HG03432 (cell line): Measurements from ENCODE around the gene PTCRA.
"Not testable (repeated sequence)": the region's sequence is repeated elsewhere in the genome, so short reads cannot be mapped to it uniquely, and the experiment has no call there.

Experiments used
- ATAC-seq: cut with Tn5 transposase; IDR thresholded peaks from one replicate; pipeline ENCODE4 v1.9.1; 2021; ENCODE audit warnings: mild to moderate bottlenecking, moderate library complexity; ENCODE audit not compliant: unreplicated experiment

PTCRA gene

GRCh38 chr6:42938987-42939809 lies 23.3 kb downstream of the PTCRA start:
- no peak for ATAC-seq

- no peak for ATAC-seq
Measured at GRCh38 chr6:42939810-42940167, 23.9 kb downstream of the PTCRA start.

GRCh38 chr6:42940493-42941045 lies 24.7 kb downstream of the PTCRA start:
- no peak for ATAC-seq

GRCh38 chr6:42941356-42941755 lies 25.5 kb downstream of the PTCRA start:
- ATAC-seq, result not testable (repeated sequence)

GRCh38 chr6:42942444-42942843 lies 26.6 kb downstream of the PTCRA start:
- ATAC-seq, result no peak

- ATAC-seq, result no peak
Measured at GRCh38 chr6:42947950-42948349, 32.1 kb downstream of the PTCRA start.

GRCh38 chr6:42952389-42952788 lies 36.5 kb downstream of the PTCRA start:
- no peak for ATAC-seq

- not testable (repeated sequence) for ATAC-seq
Measured at GRCh38 chr6:42954405-42954804, 38.6 kb downstream of the PTCRA start.

GRCh38 chr6:42958125-42958524 lies 42.3 kb downstream of the PTCRA start:
- ATAC-seq, result no peak

GRCh38 chr6:42959917-42960242 lies 44.0 kb downstream of the PTCRA start:
- ATAC-seq, result no peak

GRCh38 chr6:42960243-42961019 lies 44.6 kb downstream of the PTCRA start, which contains the start of gene GNMT:
GNMT (plus strand) TSS chr6:42960754; CDS start chr6:42960768, 14 bp downstream.
- no peak for ATAC-seq

GRCh38 chr6:42961020-42961470 lies 45.2 kb downstream of the PTCRA start:
- ATAC-seq, result no peak

GRCh38 chr6:42962096-42962495 lies 46.2 kb downstream of the PTCRA start:
- no peak for ATAC-seq

GRCh38 chr6:42962502-42963178 lies 46.8 kb downstream of the PTCRA start:
- ATAC-seq, result no peak

- ATAC-seq, result no peak
Measured at GRCh38 chr6:42963179-42963854, 47.5 kb downstream of the PTCRA start.

GRCh38 chr6:42963855-42964605 lies 48.2 kb downstream of the PTCRA start:
- no peak for ATAC-seq

- no peak for ATAC-seq
Measured at GRCh38 chr6:42966571-42966970, 50.7 kb downstream of the PTCRA start.

GRCh38 chr6:42967228-42967627 lies 51.4 kb downstream of the PTCRA start:
- ATAC-seq, result no peak

- no peak for ATAC-seq
Measured at GRCh38 chr6:42968126-42968701, 52.4 kb downstream of the PTCRA start.

GRCh38 chr6:42968783-42969182 lies 52.9 kb downstream of the PTCRA start:
- ATAC-seq, result no peak
